GM20000 (cell line): ENCODE measurements around the gene ALG2.

ENCODE experiments used
- DNase-seq: peaks from one replicate; pipeline ENCODE4 v3.0.0; 2012; ENCODE audit warnings: low spot score
- CTCF ChIP-seq: IDR thresholded peaks from 2 replicates; pipeline ENCODE4 v1.5.1; 2012; ENCODE audit warnings: mild to moderate bottlenecking, control low read depth; ENCODE audit errors: extremely low read depth, missing control alignments

ALG2 gene

GRCh38 chr9:99190597-99191283, 31.0 kb downstream of the ALG2 start:
- no peak for DNase-seq

DNA sequence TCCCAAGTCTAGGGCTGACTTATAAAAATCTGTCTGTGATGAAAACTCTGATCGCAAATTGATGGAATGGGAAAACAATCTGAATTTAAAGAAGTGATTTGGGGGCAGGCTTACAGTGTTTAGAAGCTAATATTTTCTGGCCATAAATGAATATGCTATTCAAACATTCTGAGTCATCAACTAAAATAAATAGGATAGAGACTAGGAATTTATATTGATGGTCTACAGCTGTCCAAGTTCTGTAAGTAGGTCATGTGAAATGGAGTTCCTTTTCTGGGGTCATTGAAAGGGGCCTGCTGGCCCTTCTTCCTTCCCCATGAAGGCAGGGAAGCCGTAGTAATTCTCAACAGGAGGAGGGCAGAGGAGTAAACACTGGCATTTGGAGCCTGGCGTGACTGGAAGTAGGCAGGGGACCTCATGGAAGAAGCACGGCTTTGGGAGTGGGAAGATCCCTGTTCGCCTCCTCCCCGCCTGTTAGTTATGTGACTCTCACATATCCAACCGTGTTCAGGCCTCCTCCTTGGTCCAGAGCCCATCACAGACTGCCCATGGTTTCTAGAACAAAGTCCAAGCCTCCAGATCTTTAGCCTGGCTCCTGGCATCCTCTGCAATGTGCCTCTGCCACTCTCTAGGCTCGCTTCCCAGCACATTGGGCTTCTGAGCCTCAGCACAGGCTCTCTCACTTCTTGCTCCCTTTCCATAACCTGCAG, 31.7 kb downstream of the ALG2 start:
- DNase-seq = no peak
- TF ChIP-seq CTCF = no peak

More at GRCh38 chr9:99190597-99191283, 31.0 kb downstream of the ALG2 start:
- TF ChIP-seq CTCF = no peak

- no peak for TF ChIP-seq CTCF
- no peak for DNase-seq
Observed at GRCh38 chr9:99189186-99189585, 32.6 kb downstream of the ALG2 start.

DNA sequence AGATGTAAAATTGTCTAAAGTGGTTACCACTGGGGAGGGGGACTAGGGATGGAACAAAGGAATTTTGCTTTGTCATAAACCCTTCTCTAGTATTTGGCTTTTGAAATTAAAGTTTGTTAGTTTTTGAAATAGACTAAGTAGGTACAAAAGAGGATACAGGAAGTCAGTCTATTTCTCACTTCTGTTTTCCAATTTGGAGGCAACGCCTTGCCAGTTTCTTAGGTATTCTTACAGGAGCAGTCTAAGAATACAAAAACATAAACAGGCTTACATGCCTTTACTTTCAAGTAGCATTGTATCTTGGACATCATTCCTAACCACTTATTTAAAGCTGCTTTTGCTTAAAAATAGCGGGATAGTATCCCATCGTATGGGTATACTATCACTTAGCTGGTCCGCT, 34.4 kb downstream of the ALG2 start:
- no peak for TF ChIP-seq CTCF
- DNase-seq = no peak

GRCh38 chr9:99185934-99186333, 35.8 kb downstream of the ALG2 start:
- TF ChIP-seq CTCF = no peak
- no peak for DNase-seq

- no peak for TF ChIP-seq CTCF
Observed at GRCh38 chr9:99185348-99185632, 36.5 kb downstream of the ALG2 start.

DNA sequence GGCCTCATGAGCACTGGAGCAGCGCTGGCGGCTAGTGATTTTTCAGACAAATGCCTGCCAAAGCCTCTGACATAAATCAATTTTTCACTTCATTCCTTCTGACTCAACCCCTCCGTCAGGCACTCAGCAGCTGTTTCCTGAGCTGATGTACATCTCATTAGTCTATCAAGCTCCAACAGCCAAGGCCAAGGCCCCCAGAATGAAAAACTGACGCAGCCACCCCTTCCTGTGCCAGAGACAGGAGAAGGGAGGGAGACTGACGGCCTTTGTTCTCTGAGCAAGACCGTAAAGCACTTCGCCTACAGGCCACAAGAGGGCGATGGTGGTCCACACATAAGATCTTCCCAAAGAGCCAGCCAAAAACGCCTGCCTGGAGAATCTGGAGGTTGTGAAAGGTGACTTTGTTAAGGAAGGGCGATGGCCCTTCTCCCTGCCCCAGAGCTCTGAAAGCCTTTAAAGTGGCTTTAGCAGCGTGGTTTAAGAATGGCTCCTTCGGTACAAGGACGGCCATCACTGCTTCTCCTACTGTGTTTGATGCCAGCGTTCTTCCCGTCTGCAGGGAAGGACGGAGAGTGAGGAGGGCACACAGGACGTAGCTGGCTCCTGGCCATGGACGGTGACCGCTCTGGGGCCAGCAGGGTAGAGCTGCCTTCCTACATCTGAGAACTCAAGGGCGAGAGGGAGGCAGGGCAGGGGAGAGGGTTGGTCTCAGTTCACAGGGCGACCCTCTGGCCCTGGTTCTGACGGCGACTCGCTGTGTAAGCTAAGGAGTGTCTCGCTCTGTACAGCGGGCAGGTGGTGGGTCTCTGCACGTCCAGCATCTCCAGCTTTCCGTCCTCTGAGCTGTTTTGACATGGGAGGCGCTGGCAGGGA, 37.0 kb downstream of the ALG2 start:
- TF ChIP-seq CTCF = peak; percentile 83
- peak; percentile 68 for DNase-seq

More at GRCh38 chr9:99185348-99185632, 36.5 kb downstream of the ALG2 start:
- DNase-seq = no peak
